ENCODE results near the gene FMNL3.
A peak's percentile ranks its signal among the peaks of the same experiment; 100 is the strongest.

Gene FMNL3

GRCh38 chr12:49648712-49649003 lies 58.5 kb downstream of the FMNL3 start:
- no peak for DNase-seq

GRCh38 chr12:49647827-49648711 lies 59.1 kb downstream of the FMNL3 start:
- no peak for DNase-seq

GRCh38 chr12:49646871-49647654 lies 60.1 kb downstream of the FMNL3 start:
- DNase-seq, result no peak

- no peak for DNase-seq
Observed at GRCh38 chr12:49646331-49646830, 60.8 kb downstream of the FMNL3 start.

GRCh38 chr12:49645146-49646039 lies 61.8 kb downstream of the FMNL3 start:
- DNase-seq, result no peak

GRCh38 chr12:49644620-49644994 lies 62.6 kb downstream of the FMNL3 start:
- DNase-seq, result peak; percentile 87

GRCh38 chr12:49643961-49644619 lies 63.1 kb downstream of the FMNL3 start:
- DNase-seq, result no peak

GRCh38 chr12:49643135-49643534 lies 64.1 kb downstream of the FMNL3 start:
- no peak for DNase-seq

GRCh38 chr12:49642370-49642802 lies 64.8 kb downstream of the FMNL3 start:
- DNase-seq, result no peak

- no peak for DNase-seq
Observed at GRCh38 chr12:49641748-49642369, 65.3 kb downstream of the FMNL3 start.

GRCh38 chr12:49636979-49637755 lies 70.0 kb downstream of the FMNL3 start:
- peak; percentile 75 for DNase-seq

- no peak for DNase-seq
Observed at GRCh38 chr12:49636574-49636973, 70.6 kb downstream of the FMNL3 start.

GRCh38 chr12:49635656-49636055 lies 71.5 kb downstream of the FMNL3 start:
- no peak for DNase-seq

- DNase-seq, result no peak
Observed at GRCh38 chr12:49635036-49635435, 72.2 kb downstream of the FMNL3 start.

GRCh38 chr12:49633703-49634345 lies 73.4 kb downstream of the FMNL3 start:
- no peak for DNase-seq

GRCh38 chr12:49632986-49633702 lies 74.1 kb downstream of the FMNL3 start:
- DNase-seq, result no peak

GRCh38 chr12:49632401-49632800 lies 74.8 kb downstream of the FMNL3 start:
- DNase-seq, result no peak

- no peak for DNase-seq
Observed at GRCh38 chr12:49631336-49631907, 75.8 kb downstream of the FMNL3 start.

GRCh38 chr12:49627752-49628360 lies 79.3 kb downstream of the FMNL3 start:
- no peak for DNase-seq
